Measurements from ENCODE around the gene ZNF862.

The ZNF862 gene

DNA sequence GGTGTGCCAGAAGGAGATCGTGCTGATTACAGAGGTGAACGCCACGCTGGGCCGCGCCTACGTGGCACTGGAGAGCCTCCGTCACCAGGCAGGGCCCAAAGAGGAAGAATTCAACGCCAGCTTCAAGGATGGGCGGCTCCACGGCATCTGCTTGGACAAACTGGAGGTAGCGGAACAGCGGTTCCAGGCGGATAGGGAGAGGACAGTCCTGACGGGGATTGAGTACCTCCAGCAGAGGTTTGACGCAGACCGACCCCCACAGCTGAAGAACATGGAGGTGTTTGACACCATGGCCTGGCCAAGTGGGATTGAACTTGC is 23.5 kb downstream of the ZNF862 start:
- TF ChIP-seq, protein P1, sequence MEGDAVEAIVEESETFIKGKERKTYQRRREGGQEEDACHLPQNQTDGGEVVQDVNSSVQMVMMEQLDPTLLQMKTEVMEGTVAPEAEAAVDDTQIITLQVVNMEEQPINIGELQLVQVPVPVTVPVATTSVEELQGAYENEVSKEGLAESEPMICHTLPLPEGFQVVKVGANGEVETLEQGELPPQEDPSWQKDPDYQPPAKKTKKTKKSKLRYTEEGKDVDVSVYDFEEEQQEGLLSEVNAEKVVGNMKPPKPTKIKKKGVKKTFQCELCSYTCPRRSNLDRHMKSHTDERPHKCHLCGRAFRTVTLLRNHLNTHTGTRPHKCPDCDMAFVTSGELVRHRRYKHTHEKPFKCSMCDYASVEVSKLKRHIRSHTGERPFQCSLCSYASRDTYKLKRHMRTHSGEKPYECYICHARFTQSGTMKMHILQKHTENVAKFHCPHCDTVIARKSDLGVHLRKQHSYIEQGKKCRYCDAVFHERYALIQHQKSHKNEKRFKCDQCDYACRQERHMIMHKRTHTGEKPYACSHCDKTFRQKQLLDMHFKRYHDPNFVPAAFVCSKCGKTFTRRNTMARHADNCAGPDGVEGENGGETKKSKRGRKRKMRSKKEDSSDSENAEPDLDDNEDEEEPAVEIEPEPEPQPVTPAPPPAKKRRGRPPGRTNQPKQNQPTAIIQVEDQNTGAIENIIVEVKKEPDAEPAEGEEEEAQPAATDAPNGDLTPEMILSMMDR (IDR thresholded peaks at IDR 0.05; ENCODE audit: borderline replicate concordance, insufficient read depth, low read depth, low read length) = no peak
- H3K4me3 ChIP-seq (ENCODE audit: low read depth, low read length) = no peak overlapping the region

DNA sequence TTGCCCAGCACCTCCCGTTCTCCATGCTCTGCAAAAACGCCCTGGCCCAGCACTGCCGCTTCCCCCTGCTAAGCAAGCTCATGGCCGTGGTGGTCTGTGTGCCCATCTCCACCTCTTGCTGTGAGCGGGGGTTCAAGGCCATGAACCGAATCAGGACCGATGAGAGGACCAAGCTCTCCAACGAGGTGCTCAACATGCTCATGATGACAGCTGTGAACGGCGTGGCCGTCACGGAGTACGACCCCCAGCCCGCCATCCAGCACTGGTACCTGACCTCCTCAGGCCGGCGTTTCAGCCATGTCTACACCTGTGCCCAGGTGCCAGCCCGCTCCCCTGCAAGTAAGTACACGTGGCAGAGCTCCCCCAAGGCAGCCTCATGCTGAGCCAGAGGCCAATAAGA is 24.0 kb downstream of the ZNF862 start:
- no peak overlapping the region for H3K4me3 ChIP-seq (ENCODE audit: low read depth, low read length)
- TF ChIP-seq, protein P1 (IDR thresholded peaks at IDR 0.05; ENCODE audit: borderline replicate concordance, insufficient read depth, low read depth, low read length) = no peak

GRCh38 chr7:149863500-149863899 is 25.3 kb downstream of the ZNF862 start:
- H3K4me3 ChIP-seq (ENCODE audit: low read depth, low read length) = no peak overlapping the region
- TF ChIP-seq, protein P1 (IDR thresholded peaks at IDR 0.05; ENCODE audit: borderline replicate concordance, insufficient read depth, low read depth, low read length) = no peak

DNA sequence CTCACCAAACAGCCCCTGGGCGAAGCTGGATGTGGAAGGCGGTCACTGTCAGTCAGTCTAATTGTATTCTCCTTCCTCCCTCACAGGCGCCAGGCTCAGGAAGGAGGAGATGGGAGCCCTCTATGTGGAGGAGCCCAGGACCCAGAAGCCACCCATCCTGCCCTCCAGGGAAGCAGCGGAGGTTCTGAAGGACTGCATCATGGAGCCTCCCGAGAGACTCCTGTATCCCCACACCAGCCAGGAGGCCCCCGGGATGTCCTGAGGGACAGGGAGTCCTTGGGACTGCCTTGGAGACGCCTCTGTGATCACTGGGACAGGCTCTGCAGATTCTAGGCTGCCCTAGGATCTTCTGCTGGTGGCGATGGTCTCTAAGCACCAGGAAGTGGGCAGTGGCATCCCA is 25.8 kb downstream of the ZNF862 start:
- TF ChIP-seq, protein P1 (IDR thresholded peaks at IDR 0.05; ENCODE audit: borderline replicate concordance, insufficient read depth, low read depth, low read length) = no peak
- H3K4me3 ChIP-seq (ENCODE audit: low read depth, low read length) = no peak overlapping the region

- no peak overlapping the region for H3K4me3 ChIP-seq (ENCODE audit: low read depth, low read length)
- TF ChIP-seq, protein P1 (IDR thresholded peaks at IDR 0.05; ENCODE audit: borderline replicate concordance, insufficient read depth, low read depth, low read length) = no peak
Measured at GRCh38 chr7:149864751-149865150, 26.6 kb downstream of the ZNF862 start.

DNA sequence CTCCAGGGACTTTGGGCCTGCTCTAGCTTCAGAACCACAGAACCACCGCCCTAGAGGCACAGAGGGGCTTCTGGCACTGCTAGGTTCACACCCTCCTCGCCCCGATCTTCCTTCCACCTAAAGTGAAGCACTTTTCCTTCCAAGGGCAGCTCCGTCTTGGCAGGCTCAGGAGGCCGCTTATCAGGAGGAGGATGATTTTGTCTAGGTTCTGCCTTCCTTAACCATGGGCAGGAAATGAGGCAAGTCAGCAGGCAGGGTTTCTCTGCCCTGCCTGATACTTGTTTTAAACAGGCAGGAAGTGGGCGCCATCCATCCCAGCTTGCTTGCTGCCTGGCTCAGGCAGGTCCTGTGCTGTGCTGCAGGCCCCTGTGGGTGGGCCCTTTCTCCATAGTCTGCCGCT is 27.3 kb downstream of the ZNF862 start:
- H3K4me3 ChIP-seq (ENCODE audit: low read depth, low read length) = no peak overlapping the region

DNA sequence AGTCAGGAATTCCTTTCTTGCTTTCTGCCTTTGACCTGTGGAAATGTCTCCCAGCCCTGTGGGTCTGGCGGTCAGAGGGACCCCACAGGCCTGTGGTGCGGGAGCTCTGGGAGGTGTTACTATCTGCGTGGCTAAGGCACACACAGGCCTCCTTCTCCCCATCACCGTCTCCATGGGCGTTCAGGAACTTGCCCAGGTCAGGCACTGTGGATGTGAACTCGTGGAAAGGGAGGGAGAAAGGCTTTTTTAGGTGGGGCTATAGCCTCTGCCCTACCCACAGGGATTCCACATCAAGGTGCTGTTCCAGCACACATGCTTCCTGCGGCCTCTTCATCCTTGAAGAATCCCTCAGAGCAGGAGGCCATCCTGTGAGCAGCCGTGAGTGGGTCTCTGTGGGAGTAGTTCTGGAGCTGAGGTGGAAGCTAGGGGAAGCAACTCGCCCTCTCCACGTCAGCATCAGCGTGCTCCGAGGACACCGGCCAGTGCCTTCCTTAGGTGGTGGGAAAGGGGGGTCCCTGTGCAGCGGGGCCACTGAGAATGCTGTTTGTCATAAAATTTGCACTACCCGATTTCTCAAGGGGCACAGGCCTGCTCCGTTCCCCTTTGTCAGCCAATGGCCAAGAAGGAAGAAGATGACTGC is 28.1 kb downstream of the ZNF862 start:
- TF ChIP-seq, protein P1 (IDR thresholded peaks at IDR 0.05; ENCODE audit: borderline replicate concordance, insufficient read depth, low read depth, low read length) = no peak
- no peak overlapping the region for H3K4me3 ChIP-seq (ENCODE audit: low read depth, low read length)

More for the DNA sequence above, 27.3 kb downstream of the ZNF862 start:
- TF ChIP-seq, protein P1 (IDR thresholded peaks at IDR 0.05; ENCODE audit: borderline replicate concordance, insufficient read depth, low read depth, low read length) = no peak

Measured in GM12875 (cell line).